Islet precursor cell (in vitro differentiated cells): Measurements from ENCODE around the gene CERCAM.
"Not testable (repeated sequence)": the region's sequence is repeated elsewhere in the genome, so short reads cannot be mapped to it uniquely, and the experiment has no call there.

Experiments used
- DNase-seq: peaks from one replicate; pipeline ENCODE4 v3.0.0-alpha.2; 2018

The CERCAM gene

GRCh38 chr9:128393970-128394369 lies 26.7 kb upstream of the CERCAM start:
- DNase-seq: no peak

GRCh38 chr9:128394379-128395168 lies 26.1 kb upstream of the CERCAM start:
- no peak for DNase-seq

GRCh38 chr9:128396970-128397613 lies 23.6 kb upstream of the CERCAM start:
- DNase-seq: no peak

GRCh38 chr9:128397831-128398230 lies 22.8 kb upstream of the CERCAM start:
- DNase-seq: no peak

GRCh38 chr9:128399861-128400260 lies 20.8 kb upstream of the CERCAM start:
- peak; percentile 33 for DNase-seq

GRCh38 chr9:128404560-128404959 lies 16.1 kb upstream of the CERCAM start:
- peak; percentile 37 for DNase-seq

- peak; percentile 61 for DNase-seq
These were observed 15.4 kb upstream of the CERCAM start for GRCh38 chr9:128405077-128405779.

GRCh38 chr9:128405780-128406171 lies 14.9 kb upstream of the CERCAM start:
- peak; percentile 43 for DNase-seq

GRCh38 chr9:128406848-128407391 lies 13.7 kb upstream of the CERCAM start:
- peak; percentile 87 for DNase-seq

- DNase-seq: peak; percentile 75
These were observed 11.7 kb upstream of the CERCAM start for GRCh38 chr9:128408963-128409431.

GRCh38 chr9:128409450-128409849 lies 11.2 kb upstream of the CERCAM start:
- DNase-seq: no peak

GRCh38 chr9:128409978-128410377 lies 10.7 kb upstream of the CERCAM start:
- peak; percentile 83 for DNase-seq

- DNase-seq: no peak
These were observed 9.1 kb upstream of the CERCAM start for GRCh38 chr9:128411364-128412119.

GRCh38 chr9:128412120-128412790 lies 8.4 kb upstream of the CERCAM start:
- DNase-seq: peak; percentile 94

- DNase-seq: not testable (repeated sequence)
These were observed 6.9 kb upstream of the CERCAM start for GRCh38 chr9:128413728-128414127.

- peak; percentile 71 for DNase-seq
These were observed 6.2 kb upstream of the CERCAM start for GRCh38 chr9:128414461-128414860.

- DNase-seq: no peak
These were observed 5.4 kb upstream of the CERCAM start for GRCh38 chr9:128415281-128415680.

GRCh38 chr9:128416014-128416413 lies 4.6 kb upstream of the CERCAM start:
- peak; percentile 89 for DNase-seq

GRCh38 chr9:128416432-128417019 lies 4.1 kb upstream of the CERCAM start:
- no peak for DNase-seq

- peak; percentile 67 for DNase-seq
These were observed 1.4 kb upstream of the CERCAM start for GRCh38 chr9:128419061-128419925.
